Colonic mucosa (tissue), 4 donors: ENCODE data around the gene CLASP1. TPM values are rescaled to one million over a fixed set of nuclear protein-coding genes. Genes with fewer than 3 reads are reported as not detected.
A peak's percentile ranks its signal among the peaks of the same experiment; 100 is the strongest.
"Not testable (repeated sequence)": the region's sequence is repeated elsewhere in the genome, so short reads cannot be mapped to it uniquely, and the experiment has no call there.

ENCODE experiments used
- DNase-seq: peaks from one replicate; pipeline ENCODE4 v3.0.0-alpha.2; 2020
- H3K27ac ChIP-seq: fragments of 200-600 bp; one replicate; pipeline ENCODE4 v1.8.0; 2021
- H3K27me3 ChIP-seq: fragments of 200-600 bp; one replicate; pipeline ENCODE4 v1.8.0; 2021
- H3K36me3 ChIP-seq: fragments of 200-600 bp; one replicate; pipeline ENCODE4 v1.8.0; 2021
- H3K4me1 ChIP-seq: fragments of 200-600 bp; one replicate; pipeline ENCODE4 v1.8.0; 2021; ENCODE audit warnings: mild to moderate bottlenecking
- H3K4me3 ChIP-seq: fragments of 200-600 bp; one replicate; pipeline ENCODE4 v1.8.0; 2021
- H3K9ac ChIP-seq, 2 donors: one replicate each; pipeline ENCODE4 v1.7.0; 2013; ENCODE audit warnings: control low read depth in 2 of 2, low read depth in 2 of 2, low read length in 2 of 2
- H3K9me3 ChIP-seq: fragments of 200-600 bp; one replicate; pipeline ENCODE4 v1.8.0; 2021
- intact Hi-C: fragments of 100-400 bp; cut with DNase I; formaldehyde crosslinking; loops from one replicate; pipeline ENCODE4 v1.14.1; 2022
- total RNA-seq, 2 donors: library from RNA; stranded (reverse); fragmentation: NEBNext Ultra II Directional in 1 of 2; extraction: Animal tissue kit (Norgen Biotek cat#: 25700) in 1 of 2; gene quantifications; one replicate each; pipeline ENCODE4 v1.2.1, GENCODE V29; 2021
- TF ChIP-seq, protein P1 (sequence below): fragments of 200-600 bp; IDR thresholded peaks from one replicate; pipeline ENCODE4 v1.8.0; 2022; ENCODE audit warnings: antibody characterized with exemption, mild to moderate bottlenecking
- donor health status: healthy.
- donor health status: DM: no; HTN: no; CAD: no.
- donor health status: DM: no; HTN: no; CAD: no.

The CLASP1 gene
- total RNA-seq, 2 donors from 2014 or later = 30.3 to 32.3 TPM

DNA sequence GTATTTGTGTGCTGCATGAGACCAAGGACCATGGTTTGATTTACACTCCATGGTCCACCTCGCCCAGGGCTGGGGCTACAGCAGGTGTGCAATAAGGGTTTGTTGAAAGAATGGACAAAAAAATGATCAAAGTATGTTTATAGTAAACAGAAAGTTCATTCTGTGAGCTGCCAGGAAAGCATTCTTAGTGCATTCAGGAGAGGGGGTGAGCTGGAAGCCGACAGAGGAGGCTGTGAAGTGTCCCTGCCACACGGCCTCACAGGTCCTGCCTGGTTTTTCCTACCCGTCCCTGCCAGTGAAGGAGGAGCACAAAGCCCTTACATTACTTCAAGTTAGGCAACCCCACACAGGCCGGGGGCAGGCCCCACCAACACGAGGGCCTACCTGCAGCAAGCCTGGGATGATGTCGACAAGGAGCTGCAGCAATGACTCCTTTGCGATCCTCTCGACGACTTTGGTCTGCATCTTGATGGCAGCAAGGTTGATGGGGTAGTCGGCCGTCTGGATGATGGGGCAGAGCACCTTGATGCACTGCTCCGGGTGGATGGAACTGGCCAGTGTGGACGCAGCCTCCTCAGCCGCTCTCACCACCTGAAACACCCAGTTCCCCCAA is 301.0 kb downstream of the CLASP1 start:
- Histone ChIP-seq H3K27me3 (no peaks in the 10 kb centered on the region), H3K4me1 (no peaks in the 10 kb centered on the region), H3K9me3 (no peaks in the 10 kb centered on the region), H3K4me3 (no peak overlapping the region), H3K9ac (no peak overlapping the region), H3K27ac (no peak overlapping the region), H3K36me3 (peaks cover 10% of the 10 kb centered on the region)
- intact Hi-C loops = no loop called here
- TF ChIP-seq, protein P1, sequence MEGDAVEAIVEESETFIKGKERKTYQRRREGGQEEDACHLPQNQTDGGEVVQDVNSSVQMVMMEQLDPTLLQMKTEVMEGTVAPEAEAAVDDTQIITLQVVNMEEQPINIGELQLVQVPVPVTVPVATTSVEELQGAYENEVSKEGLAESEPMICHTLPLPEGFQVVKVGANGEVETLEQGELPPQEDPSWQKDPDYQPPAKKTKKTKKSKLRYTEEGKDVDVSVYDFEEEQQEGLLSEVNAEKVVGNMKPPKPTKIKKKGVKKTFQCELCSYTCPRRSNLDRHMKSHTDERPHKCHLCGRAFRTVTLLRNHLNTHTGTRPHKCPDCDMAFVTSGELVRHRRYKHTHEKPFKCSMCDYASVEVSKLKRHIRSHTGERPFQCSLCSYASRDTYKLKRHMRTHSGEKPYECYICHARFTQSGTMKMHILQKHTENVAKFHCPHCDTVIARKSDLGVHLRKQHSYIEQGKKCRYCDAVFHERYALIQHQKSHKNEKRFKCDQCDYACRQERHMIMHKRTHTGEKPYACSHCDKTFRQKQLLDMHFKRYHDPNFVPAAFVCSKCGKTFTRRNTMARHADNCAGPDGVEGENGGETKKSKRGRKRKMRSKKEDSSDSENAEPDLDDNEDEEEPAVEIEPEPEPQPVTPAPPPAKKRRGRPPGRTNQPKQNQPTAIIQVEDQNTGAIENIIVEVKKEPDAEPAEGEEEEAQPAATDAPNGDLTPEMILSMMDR = no peak
- DNase-seq = no peak

- no peaks in the 10 kb centered on the region for H3K27me3 ChIP-seq
- DNase-seq = no peak
- no peaks in the 10 kb centered on the region for H3K4me1 ChIP-seq
- peaks cover 5% of the 10 kb centered on the region for H3K36me3 ChIP-seq
- intact Hi-C loops = no loop called here
- H3K9ac ChIP-seq = no peak overlapping the region
- no peaks in the 10 kb centered on the region for H3K9me3 ChIP-seq
- H3K4me3 ChIP-seq = no peak overlapping the region
- no peak overlapping the region for H3K27ac ChIP-seq
- TF ChIP-seq, protein P1 = no peak
Observed at GRCh38 chr2:121346859-121347258, 302.4 kb downstream of the CLASP1 start.

DNA sequence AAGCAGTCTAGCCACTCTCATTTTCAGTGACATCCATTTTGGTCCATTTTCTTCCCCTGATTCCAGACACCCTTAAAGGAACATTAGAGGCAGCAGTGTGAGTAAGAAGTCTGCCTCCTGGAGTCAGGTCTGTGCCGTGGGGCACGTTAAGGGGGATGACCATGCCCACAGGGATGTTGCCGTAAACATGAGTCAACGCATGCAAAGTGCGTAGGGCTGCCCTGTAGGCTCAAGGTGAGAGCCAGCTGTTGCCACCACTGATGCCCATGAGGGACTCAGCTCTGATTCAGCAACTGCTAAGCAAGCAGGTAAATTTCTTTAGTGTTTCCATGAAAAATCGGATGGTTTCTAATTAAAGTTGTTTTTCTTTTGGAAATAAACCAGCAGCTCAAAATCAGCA is 302.9 kb downstream of the CLASP1 start:
- Histone ChIP-seq H3K27me3 (no peaks in the 10 kb centered on the region), H3K9me3 (no peaks in the 10 kb centered on the region), H3K4me3 (no peak overlapping the region), H3K4me1 (no peaks in the 10 kb centered on the region), H3K36me3 (peaks cover 5% of the 10 kb centered on the region), H3K27ac (no peak overlapping the region), H3K9ac (no peak overlapping the region)
- TF ChIP-seq, protein P1 = no peak
- intact Hi-C loops = no loop called here
- DNase-seq = no peak

GRCh38 chr2:121345887-121346286 is 303.4 kb downstream of the CLASP1 start:
- no peak overlapping the region for H3K9ac ChIP-seq
- no peaks in the 10 kb centered on the region for H3K9me3 ChIP-seq
- DNase-seq = no peak
- no peaks in the 10 kb centered on the region for H3K27me3 ChIP-seq
- H3K27ac ChIP-seq = no peak overlapping the region
- no peak overlapping the region for H3K4me3 ChIP-seq
- no peaks in the 10 kb centered on the region for H3K4me1 ChIP-seq
- TF ChIP-seq, protein P1 = no peak
- intact Hi-C loops = no loop called here
- peaks cover 5% of the 10 kb centered on the region for H3K36me3 ChIP-seq

- H3K9ac ChIP-seq = no peak overlapping the region
- intact Hi-C loops = no loop called here
- no peaks in the 10 kb centered on the region for H3K9me3 ChIP-seq
- H3K4me1 ChIP-seq = no peaks in the 10 kb centered on the region
- no peak overlapping the region for H3K4me3 ChIP-seq
- H3K27ac ChIP-seq = no peak overlapping the region
- H3K27me3 ChIP-seq = no peaks in the 10 kb centered on the region
- H3K36me3 ChIP-seq = peaks cover 5% of the 10 kb centered on the region
- no peak for DNase-seq
- TF ChIP-seq, protein P1 = no peak
Observed at GRCh38 chr2:121345101-121345500, 304.2 kb downstream of the CLASP1 start.

DNA sequence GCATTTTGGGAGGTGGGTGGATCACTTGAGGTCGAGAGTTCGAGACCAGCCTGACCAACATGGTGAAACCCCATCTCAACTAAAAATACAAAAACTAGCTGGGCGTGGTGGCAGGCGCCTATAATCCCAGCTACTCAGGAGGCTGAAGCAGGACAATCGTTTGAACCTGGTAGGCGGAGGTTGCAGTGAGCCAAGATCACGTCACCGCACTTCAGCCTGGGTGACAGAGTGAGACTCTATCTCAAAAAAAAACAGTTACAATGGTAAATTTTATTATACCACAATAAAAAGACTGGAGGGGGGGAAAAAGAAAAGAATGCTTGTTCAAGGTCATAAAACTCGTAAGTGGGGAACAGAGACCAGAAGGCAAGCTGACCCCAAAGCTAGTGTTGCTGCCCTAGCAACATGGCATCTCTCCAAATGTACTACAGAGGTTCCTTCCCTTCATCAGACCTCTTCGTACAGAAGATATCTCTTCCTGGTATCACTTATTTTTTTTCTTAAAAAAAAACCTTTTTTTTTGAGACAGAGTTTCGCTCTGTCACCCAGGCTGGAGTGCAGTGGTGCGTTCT is 305.3 kb downstream of the CLASP1 start:
- H3K4me1 ChIP-seq, H3K27ac ChIP-seq, H3K36me3 ChIP-seq, H3K4me3 ChIP-seq, intact Hi-C loops, H3K9me3 ChIP-seq, H3K27me3 ChIP-seq, H3K9ac ChIP-seq: not testable (repeated sequence)
- peak; percentile 62 for DNase-seq
